BE2C (cell line): ENCODE results near the gene FLRT2.

Experiments used
- DNase-seq: peaks from one replicate; pipeline ENCODE4 v3.0.0-alpha.2; 2020
- H3K27me3 ChIP-seq: fragments of 250-450 bp; sonication (Bioruptor Pico); 2 replicates; pipeline ENCODE4 v1.5.1; 2020; ENCODE audit warnings: mild to moderate bottlenecking
- H3K36me3 ChIP-seq: fragments of 250-450 bp; sonication (Bioruptor Pico); 2 replicates; pipeline ENCODE4 v1.5.1; 2020; ENCODE audit warnings: mild to moderate bottlenecking
- H3K4me1 ChIP-seq: fragments of 250-450 bp; sonication (Bioruptor Pico); 2 replicates; pipeline ENCODE4 v1.5.1; 2020
- H3K4me3 ChIP-seq: 2 replicates; pipeline ENCODE4 v1.5.1; 2011; ENCODE audit warnings: low read depth, low read length
- H3K9me3 ChIP-seq: fragments of 250-450 bp; sonication (Bioruptor Pico); 2 replicates; pipeline ENCODE4 v1.5.1; 2020
- TF ChIP-seq, protein P1 (sequence below): IDR thresholded peaks from 2 replicates; pipeline ENCODE4 v1.5.1; 2012; ENCODE audit warnings: mild to moderate bottlenecking, low read depth, low read length

The FLRT2 gene

DNA sequence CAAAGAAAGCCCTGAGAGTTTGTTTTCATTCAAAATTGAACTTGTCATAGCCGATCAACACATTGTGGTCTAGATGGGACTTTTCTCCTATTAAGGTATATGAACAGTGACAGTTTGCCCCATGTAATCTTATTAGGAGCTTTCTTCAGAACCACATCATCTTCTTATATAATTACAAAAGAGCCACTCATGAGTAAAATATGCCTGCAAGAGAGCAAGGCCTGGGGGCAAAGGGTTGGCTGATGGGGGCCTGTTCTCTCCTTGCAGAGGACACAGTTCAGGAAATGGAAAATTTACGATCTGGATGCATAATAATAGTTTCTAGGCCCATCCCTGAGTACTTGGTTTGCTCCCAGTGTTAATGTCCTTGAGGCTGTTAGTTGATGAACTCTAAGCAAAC lies 87.8 kb downstream of the FLRT2 start:
- Histone ChIP-seq H3K4me1 (no peaks in the 10 kb centered on the region), H3K4me3 (no peak overlapping the region), H3K9me3 (no peaks in the 10 kb centered on the region), H3K27me3 (no peaks in the 10 kb centered on the region), H3K36me3 (no peaks in the 10 kb centered on the region)
- TF ChIP-seq, protein P1, sequence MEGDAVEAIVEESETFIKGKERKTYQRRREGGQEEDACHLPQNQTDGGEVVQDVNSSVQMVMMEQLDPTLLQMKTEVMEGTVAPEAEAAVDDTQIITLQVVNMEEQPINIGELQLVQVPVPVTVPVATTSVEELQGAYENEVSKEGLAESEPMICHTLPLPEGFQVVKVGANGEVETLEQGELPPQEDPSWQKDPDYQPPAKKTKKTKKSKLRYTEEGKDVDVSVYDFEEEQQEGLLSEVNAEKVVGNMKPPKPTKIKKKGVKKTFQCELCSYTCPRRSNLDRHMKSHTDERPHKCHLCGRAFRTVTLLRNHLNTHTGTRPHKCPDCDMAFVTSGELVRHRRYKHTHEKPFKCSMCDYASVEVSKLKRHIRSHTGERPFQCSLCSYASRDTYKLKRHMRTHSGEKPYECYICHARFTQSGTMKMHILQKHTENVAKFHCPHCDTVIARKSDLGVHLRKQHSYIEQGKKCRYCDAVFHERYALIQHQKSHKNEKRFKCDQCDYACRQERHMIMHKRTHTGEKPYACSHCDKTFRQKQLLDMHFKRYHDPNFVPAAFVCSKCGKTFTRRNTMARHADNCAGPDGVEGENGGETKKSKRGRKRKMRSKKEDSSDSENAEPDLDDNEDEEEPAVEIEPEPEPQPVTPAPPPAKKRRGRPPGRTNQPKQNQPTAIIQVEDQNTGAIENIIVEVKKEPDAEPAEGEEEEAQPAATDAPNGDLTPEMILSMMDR: no peak
- no peak for DNase-seq

DNA sequence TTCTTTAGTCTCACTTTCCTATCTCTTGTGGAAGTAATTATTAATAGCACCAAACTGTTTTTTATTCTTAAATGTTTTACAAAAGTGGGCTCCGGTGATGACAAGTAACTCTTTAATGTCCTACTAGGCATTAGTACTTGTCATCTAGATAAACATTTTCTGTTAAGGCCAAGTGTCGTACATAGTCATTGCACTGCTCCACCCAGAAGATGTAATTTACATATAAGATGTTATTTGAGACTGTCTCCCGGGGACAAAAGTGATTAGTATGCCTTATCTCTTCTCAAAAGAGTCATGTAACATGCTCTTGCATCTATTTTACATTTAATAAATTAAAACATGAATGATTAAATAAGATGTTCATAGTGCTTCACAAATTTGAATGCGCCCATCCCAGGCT lies 88.4 kb downstream of the FLRT2 start:
- Histone ChIP-seq H3K36me3 (no peaks in the 10 kb centered on the region), H3K9me3 (no peaks in the 10 kb centered on the region)
- no peak for DNase-seq

DNA sequence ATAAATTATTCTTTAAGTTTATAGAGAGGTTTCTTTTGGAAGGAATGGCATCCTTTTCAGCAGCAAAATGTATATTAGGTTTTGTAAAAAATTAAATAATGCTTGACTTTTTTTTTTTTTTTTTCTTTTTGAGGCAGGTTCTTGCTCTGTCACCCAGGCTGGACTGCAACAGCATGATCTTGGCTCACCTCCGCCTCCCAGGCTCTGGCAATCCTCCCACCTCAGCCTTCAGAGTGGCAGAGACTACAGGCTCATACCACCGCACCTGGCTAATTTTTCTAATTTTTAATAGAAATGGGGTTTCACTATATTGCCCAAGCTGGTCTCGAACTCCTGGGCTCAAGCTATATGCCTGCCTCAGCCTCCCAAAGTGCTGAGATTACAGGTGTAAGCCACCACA lies 89.0 kb downstream of the FLRT2 start:
- no peaks in the 10 kb centered on the region for H3K4me1 ChIP-seq
- no peaks in the 10 kb centered on the region for H3K27me3 ChIP-seq
- DNase-seq: no peak
- H3K36me3 ChIP-seq: no peaks in the 10 kb centered on the region
- H3K9me3 ChIP-seq: no peaks in the 10 kb centered on the region
- TF ChIP-seq, protein P1: no peak
- H3K4me3 ChIP-seq: no peak overlapping the region

More for the DNA sequence above, 88.4 kb downstream of the FLRT2 start:
- TF ChIP-seq, protein P1: no peak
- no peak overlapping the region for H3K4me3 ChIP-seq
- H3K4me1 ChIP-seq: no peaks in the 10 kb centered on the region
- H3K27me3 ChIP-seq: no peaks in the 10 kb centered on the region

DNA sequence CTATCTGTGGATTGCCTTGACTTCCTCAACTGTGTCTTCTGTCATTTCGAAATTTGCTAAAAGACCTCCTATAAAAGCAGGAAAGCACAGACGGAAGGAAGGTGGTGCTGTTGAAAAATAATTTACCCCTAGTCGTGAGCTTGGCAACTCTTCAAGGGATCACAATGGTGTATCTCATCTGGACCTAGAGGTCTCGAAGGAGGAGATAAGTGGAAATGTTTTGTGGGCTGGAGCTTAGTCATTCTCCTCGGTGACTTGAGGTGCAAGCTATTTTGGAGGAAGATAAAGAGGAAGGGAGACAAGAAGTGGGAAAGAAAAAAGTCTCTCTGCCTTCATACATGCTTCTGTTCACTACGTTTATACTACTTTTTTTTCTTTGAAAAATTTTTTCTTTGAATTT lies 89.9 kb downstream of the FLRT2 start:
- H3K9me3 ChIP-seq: no peaks in the 10 kb centered on the region
- H3K36me3 ChIP-seq: no peaks in the 10 kb centered on the region
- H3K27me3 ChIP-seq: no peaks in the 10 kb centered on the region
- no peak for DNase-seq
- no peaks in the 10 kb centered on the region for H3K4me1 ChIP-seq
- H3K4me3 ChIP-seq: no peak overlapping the region
- TF ChIP-seq, protein P1: no peak

DNA sequence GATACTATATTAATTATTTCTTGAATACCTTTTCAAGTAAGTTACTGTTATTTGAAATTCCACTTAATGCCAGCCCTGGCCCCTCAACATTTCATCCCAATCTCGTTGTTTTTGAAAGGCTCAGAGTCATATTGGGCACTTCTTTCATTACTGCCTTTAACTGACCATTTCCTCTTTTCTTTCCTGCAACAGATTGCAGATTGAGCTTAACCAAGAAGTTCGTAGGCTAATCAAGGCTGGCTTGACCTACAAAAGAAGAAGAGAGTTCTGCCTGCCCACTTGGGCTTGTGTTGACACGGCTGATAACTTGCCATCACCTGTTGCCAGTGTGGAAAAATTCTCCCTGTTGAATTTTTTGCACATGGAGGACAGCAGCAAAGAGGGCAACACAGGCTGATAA lies 91.0 kb downstream of the FLRT2 start:
- no peaks in the 10 kb centered on the region for H3K36me3 ChIP-seq
- TF ChIP-seq, protein P1: no peak
- no peaks in the 10 kb centered on the region for H3K9me3 ChIP-seq
- DNase-seq: no peak
- H3K4me3 ChIP-seq: no peak overlapping the region
- no peaks in the 10 kb centered on the region for H3K4me1 ChIP-seq
- no peaks in the 10 kb centered on the region for H3K27me3 ChIP-seq

DNA sequence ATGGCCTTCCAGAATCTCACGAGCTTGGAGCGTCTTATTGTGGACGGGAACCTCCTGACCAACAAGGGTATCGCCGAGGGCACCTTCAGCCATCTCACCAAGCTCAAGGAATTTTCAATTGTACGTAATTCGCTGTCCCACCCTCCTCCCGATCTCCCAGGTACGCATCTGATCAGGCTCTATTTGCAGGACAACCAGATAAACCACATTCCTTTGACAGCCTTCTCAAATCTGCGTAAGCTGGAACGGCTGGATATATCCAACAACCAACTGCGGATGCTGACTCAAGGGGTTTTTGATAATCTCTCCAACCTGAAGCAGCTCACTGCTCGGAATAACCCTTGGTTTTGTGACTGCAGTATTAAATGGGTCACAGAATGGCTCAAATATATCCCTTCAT lies 92.2 kb downstream of the FLRT2 start:
- Histone ChIP-seq H3K4me1 (no peaks in the 10 kb centered on the region), H3K9me3 (no peaks in the 10 kb centered on the region), H3K27me3 (no peaks in the 10 kb centered on the region), H3K4me3 (no peak overlapping the region), H3K36me3 (no peaks in the 10 kb centered on the region)
- DNase-seq: no peak
- TF ChIP-seq, protein P1: no peak
